ENCODE data around the gene KLHL11. TPM values are rescaled to one million over a fixed set of nuclear protein-coding genes. Genes with fewer than 3 reads are reported as not detected.
"Not testable (repeated sequence)": the region's sequence is repeated elsewhere in the genome, so short reads cannot be mapped to it uniquely, and the experiment has no call there.

The KLHL11 gene
- total and polyA plus RNA-seq, 2 of the 8 experiments (the other 6 are each of a cell fraction or from before 2014, with no cell fraction given) = 4.2 to 13.7 TPM

- H3K9me3 ChIP-seq (ENCODE audit: insufficient read depth in 2 of 2, low read depth in 1 of 2, low read length in 1 of 2); H2BK15ac ChIP-seq (ENCODE audit: low read length); H3K4ac ChIP-seq (replicated peaks; ENCODE audit: insufficient read length, low read depth, low read length); H3K23ac ChIP-seq (ENCODE audit: insufficient read length); H2AFZ ChIP-seq (ENCODE audit: low read length); POLR2A ChIA-PET (ENCODE audit: partially characterized antibody); H3K4me2 ChIP-seq (ENCODE audit: insufficient read depth in 1 of 2, low read depth in 2 of 2, low read length in 2 of 2); H3K79me1 ChIP-seq (ENCODE audit: low read depth, low read length); H3K4me1 ChIP-seq (replicated peaks in 1 of 4; ENCODE audit: control insufficient read depth in 3 of 4, insufficient read depth in 4 of 4, low read length in 3 of 4); H4K20me1 ChIP-seq (replicated peaks in 1 of 2; ENCODE audit: control insufficient read depth in 1 of 2, insufficient read depth in 2 of 2, low read length in 2 of 2); H3K14ac ChIP-seq (ENCODE audit: insufficient read length); H3K27me3 ChIP-seq (replicated peaks in 1 of 4; ENCODE audit: control insufficient read depth in 3 of 4, extremely low read depth in 1 of 4, insufficient read depth in 3 of 4, low read length in 3 of 4); FAIRE-seq; H2AK5ac ChIP-seq (ENCODE audit: low read depth, low read length); H4K91ac ChIP-seq (replicated peaks; ENCODE audit: insufficient read length, low read length); H3K9ac ChIP-seq (replicated peaks in 1 of 4; ENCODE audit: extremely low read depth in 1 of 4, low read depth in 3 of 4, low read length in 3 of 4); H3K56ac ChIP-seq (replicated peaks; ENCODE audit: insufficient read length, low read depth, low read length); DNase-seq (ENCODE audit: low read depth in 1 of 2, low spot score in 2 of 2); H3K18ac ChIP-seq (ENCODE audit: extremely low read depth, low read length); H4K8ac ChIP-seq (ENCODE audit: extremely low read depth, insufficient read depth, low read length); H3K27ac ChIP-seq (ENCODE audit: low read depth, low read length); H3K36me3 ChIP-seq (ENCODE audit: control insufficient read depth in 2 of 4, insufficient read depth in 4 of 4, low read length in 3 of 4); H2BK12ac ChIP-seq (ENCODE audit: low read depth, low read length); H2BK20ac ChIP-seq (ENCODE audit: low read length); H3K23me2 ChIP-seq (ENCODE audit: low read depth, low read length); H4K5ac ChIP-seq (ENCODE audit: insufficient read length, low read depth, low read length); H3K4me3 ChIP-seq (ENCODE audit: extremely low read depth in 1 of 4, insufficient read depth in 2 of 4, low read depth in 3 of 4, low read length in 4 of 4); CTCF ChIA-PET (ENCODE audit: partially characterized antibody); H3K79me2 ChIP-seq (ENCODE audit: control insufficient read depth in 1 of 2, insufficient read depth in 2 of 2, low read length in 2 of 2); H2BK120ac ChIP-seq (replicated peaks; ENCODE audit: low read depth, low read length); H2BK5ac ChIP-seq (ENCODE audit: low read depth, low read length): not testable (repeated sequence)
- WGBS, 2 experiments (ENCODE audit: extremely low coverage in 1 of 2, insufficient coverage in 1 of 2, insufficient read length in 1 of 2, insufficient replicate concordance in 2 of 2, low coverage in 1 of 2, low lambda C conversion rate in 2 of 2, missing lambda C conversion rate in 1 of 2) = 85% methylated on average over 6 of the region's 6 CpGs; no CpG with 5 or more reads in 1 of the 2 experiments
Observed at GRCh38 chr17:41840781-41841180, 24.4 kb downstream of the KLHL11 start.

GRCh38 chr17:41839448-41839847 lies 25.8 kb downstream of the KLHL11 start:
- CTCF ChIA-PET (ENCODE audit: partially characterized antibody) = not testable (repeated sequence)
- 96% methylated on average over 2 of the region's 2 CpGs; no CpG with 5 or more reads in 1 of the 2 experiments for WGBS, 2 experiments (ENCODE audit: extremely low coverage in 1 of 2, insufficient coverage in 1 of 2, insufficient read length in 1 of 2, insufficient replicate concordance in 2 of 2, low coverage in 1 of 2, low lambda C conversion rate in 2 of 2, missing lambda C conversion rate in 1 of 2)

More at GRCh38 chr17:41839448-41839847, 25.8 kb downstream of the KLHL11 start:
- H3K27me3 ChIP-seq (replicated peaks in 1 of 4; ENCODE audit: control insufficient read depth in 3 of 4, extremely low read depth in 1 of 4, insufficient read depth in 3 of 4, low read length in 3 of 4); H3K14ac ChIP-seq (ENCODE audit: insufficient read length); H3K27ac ChIP-seq (ENCODE audit: low read depth, low read length); H3K56ac ChIP-seq (replicated peaks; ENCODE audit: insufficient read length, low read depth, low read length); H3K9me3 ChIP-seq (ENCODE audit: insufficient read depth in 2 of 2, low read depth in 1 of 2, low read length in 1 of 2); FAIRE-seq; H3K18ac ChIP-seq (ENCODE audit: extremely low read depth, low read length); DNase-seq (ENCODE audit: low read depth in 1 of 2, low spot score in 2 of 2); H3K23me2 ChIP-seq (ENCODE audit: low read depth, low read length); H3K79me2 ChIP-seq (ENCODE audit: control insufficient read depth in 1 of 2, insufficient read depth in 2 of 2, low read length in 2 of 2); H3K4ac ChIP-seq (replicated peaks; ENCODE audit: insufficient read length, low read depth, low read length); H2BK120ac ChIP-seq (replicated peaks; ENCODE audit: low read depth, low read length); H2AK5ac ChIP-seq (ENCODE audit: low read depth, low read length); H2BK5ac ChIP-seq (ENCODE audit: low read depth, low read length); POLR2A ChIA-PET (ENCODE audit: partially characterized antibody); H2AFZ ChIP-seq (ENCODE audit: low read length); H3K4me3 ChIP-seq (ENCODE audit: extremely low read depth in 1 of 4, insufficient read depth in 2 of 4, low read depth in 3 of 4, low read length in 4 of 4); H2BK12ac ChIP-seq (ENCODE audit: low read depth, low read length); H2BK15ac ChIP-seq (ENCODE audit: low read length); H3K36me3 ChIP-seq (ENCODE audit: control insufficient read depth in 2 of 4, insufficient read depth in 4 of 4, low read length in 3 of 4); H4K20me1 ChIP-seq (replicated peaks in 1 of 2; ENCODE audit: control insufficient read depth in 1 of 2, insufficient read depth in 2 of 2, low read length in 2 of 2); H4K91ac ChIP-seq (replicated peaks; ENCODE audit: insufficient read length, low read length); H3K4me1 ChIP-seq (replicated peaks in 1 of 4; ENCODE audit: control insufficient read depth in 3 of 4, insufficient read depth in 4 of 4, low read length in 3 of 4); H3K4me2 ChIP-seq (ENCODE audit: insufficient read depth in 1 of 2, low read depth in 2 of 2, low read length in 2 of 2); H4K8ac ChIP-seq (ENCODE audit: extremely low read depth, insufficient read depth, low read length); H4K5ac ChIP-seq (ENCODE audit: insufficient read length, low read depth, low read length); H3K9ac ChIP-seq (replicated peaks in 1 of 4; ENCODE audit: extremely low read depth in 1 of 4, low read depth in 3 of 4, low read length in 3 of 4); H3K79me1 ChIP-seq (ENCODE audit: low read depth, low read length); H2BK20ac ChIP-seq (ENCODE audit: low read length); H3K23ac ChIP-seq (ENCODE audit: insufficient read length): not testable (repeated sequence)

Data from H1 (cell line).